Activated naive CD4-positive, alpha-beta T cell treated with Interleukin-2 at 50 U/mL for 16 hours (primary cell): ENCODE measurements around the gene DST.

Source experiments
- DNase-seq: peaks from one replicate; pipeline ENCODE4 v3.0.0-alpha.2; 2020

Gene DST

GRCh38 chr6:56642366-56643261 lies at the start of gene DST:
Gene DST, minus strand, starts transcription at chr6:56642889.
- no peak for DNase-seq

- no peak for DNase-seq
Observed at GRCh38 chr6:56691814-56692213, 49.1 kb upstream of the DST start.

GRCh38 chr6:56691286-56691595 lies 48.6 kb upstream of the DST start:
- DNase-seq, result no peak

- no peak for DNase-seq
Observed at GRCh38 chr6:56690519-56691285, 48.0 kb upstream of the DST start.

DNA sequence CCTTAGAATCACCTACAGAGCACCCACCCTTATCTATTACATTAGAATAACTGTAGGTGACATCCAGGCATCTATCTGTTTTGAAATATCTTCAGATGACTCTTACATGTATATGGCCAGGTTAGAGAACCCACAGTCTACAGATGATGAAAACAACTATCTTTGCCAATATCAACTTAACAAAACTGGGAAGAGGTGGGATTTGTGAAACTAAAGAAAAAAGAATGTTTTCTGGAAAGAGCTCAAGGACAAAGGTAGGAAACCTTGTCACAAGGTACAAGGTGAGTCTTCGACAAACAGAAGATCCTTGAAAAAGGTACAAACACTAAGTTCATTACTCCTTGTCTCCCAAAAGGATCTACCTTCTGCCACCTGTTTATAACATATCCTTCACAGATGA lies 47.0 kb upstream of the DST start:
- DNase-seq, result no peak

DNA sequence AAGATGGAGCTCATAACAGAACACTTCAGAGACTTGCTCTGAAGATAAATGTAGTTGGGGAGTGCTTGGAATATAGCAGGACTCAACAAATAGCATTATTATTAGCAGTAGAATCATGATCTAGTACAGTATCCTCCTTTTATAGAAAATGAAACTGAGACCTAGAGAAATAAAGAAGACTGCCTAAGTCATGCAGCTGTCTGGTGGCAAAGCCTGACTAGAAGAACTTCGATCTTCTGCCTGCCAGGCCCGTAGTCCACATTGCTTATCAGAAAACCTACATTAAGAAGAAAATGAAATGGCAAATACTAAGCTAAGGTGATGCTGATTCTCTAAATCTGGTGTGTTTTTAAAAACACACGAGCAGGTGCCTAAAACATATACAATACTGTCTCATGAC lies 46.4 kb upstream of the DST start:
- no peak for DNase-seq

DNA sequence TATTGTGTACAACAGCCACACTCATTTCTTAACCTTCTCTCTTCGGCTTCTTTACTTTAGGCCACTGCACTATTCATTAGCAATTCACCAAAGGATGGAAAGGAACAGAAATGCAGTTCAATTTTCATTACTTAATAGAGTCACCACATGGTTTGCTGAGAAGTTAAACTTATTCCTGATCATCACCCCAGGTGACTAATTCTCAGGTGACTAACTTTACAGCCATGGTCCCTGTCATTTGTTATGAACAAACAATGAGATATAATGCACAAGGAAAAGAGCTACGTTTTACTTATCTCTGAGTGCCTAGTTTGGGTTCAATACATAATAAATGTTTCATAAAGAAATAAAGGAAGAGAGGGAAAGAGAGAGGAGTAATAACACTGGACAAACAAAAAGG lies 45.8 kb upstream of the DST start:
- no peak for DNase-seq

- no peak for DNase-seq
Observed at GRCh38 chr6:56687551-56687950, 44.9 kb upstream of the DST start.

GRCh38 chr6:56686429-56686828 lies 43.7 kb upstream of the DST start:
- no peak for DNase-seq

GRCh38 chr6:56685994-56686393 lies 43.3 kb upstream of the DST start:
- DNase-seq, result no peak

DNA sequence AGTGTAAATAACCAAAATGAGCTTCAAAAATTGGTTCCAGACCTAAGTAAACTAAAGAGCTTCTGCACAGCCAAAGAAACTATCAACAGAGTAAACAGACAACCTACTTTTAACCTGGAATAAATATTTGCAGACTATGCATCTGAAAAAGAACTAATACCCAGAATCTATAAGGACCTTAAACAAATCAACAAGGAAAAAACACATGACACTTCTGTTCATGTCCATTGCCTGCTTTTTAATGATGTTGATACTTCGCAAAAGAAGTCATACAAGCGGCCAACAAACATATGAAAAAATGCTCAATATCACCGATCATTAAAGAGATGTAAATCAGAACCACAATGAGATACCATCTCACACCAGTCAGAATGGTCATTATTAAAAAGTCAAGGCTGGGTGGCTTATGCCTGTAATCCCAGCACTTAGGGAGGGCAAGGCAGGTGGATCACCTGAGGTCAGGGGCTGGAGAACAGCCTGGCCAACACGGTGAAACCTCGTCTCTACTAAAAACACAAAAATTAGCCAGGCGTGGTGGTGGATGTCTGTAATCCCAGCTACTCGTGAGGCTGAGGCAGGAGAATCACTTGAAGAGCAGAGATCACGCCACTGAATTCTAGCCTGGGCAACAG lies 42.5 kb upstream of the DST start:
- DNase-seq, result no peak

- DNase-seq, result no peak
Observed at GRCh38 chr6:56684342-56685101, 41.8 kb upstream of the DST start.

DNA sequence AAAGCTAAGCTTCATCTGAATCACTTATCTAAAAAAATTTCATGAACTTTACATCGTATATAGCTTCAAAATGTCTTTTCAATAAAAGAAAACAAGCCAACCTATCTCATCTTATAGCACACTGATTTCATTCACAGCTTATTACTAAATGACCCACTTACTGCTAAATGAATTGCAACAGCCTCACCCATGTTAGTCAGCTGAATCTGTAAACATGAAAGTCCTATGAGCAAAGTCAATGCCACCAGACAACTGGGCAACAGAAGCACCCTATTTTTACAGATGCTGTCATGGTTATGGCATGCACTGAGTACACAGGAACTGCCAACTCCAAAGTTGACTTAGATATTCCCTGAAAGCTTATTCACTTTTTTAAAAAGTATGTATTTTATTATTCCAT lies 41.2 kb upstream of the DST start:
- no peak for DNase-seq

- DNase-seq, result no peak
Observed at GRCh38 chr6:56682635-56683034, 39.9 kb upstream of the DST start.

DNA sequence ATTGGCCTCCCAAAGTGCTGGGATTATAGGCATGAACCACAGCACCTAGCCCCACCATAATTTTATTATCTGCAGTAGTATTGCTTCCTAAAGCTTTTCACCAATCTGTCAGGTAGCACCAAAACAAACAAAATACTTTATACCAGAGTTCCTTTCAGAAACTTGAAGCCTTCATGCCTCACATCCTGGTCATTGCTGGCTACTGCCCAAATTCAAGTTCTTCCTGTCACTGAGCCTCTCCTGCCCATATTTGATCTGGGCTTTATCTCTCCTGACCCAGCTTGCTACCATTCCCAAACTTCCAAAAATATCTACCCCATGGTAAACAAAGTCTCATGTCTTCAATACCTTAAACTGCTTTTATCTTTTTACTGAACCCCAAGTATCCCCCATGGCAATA lies 34.9 kb upstream of the DST start:
- no peak for DNase-seq

DNA sequence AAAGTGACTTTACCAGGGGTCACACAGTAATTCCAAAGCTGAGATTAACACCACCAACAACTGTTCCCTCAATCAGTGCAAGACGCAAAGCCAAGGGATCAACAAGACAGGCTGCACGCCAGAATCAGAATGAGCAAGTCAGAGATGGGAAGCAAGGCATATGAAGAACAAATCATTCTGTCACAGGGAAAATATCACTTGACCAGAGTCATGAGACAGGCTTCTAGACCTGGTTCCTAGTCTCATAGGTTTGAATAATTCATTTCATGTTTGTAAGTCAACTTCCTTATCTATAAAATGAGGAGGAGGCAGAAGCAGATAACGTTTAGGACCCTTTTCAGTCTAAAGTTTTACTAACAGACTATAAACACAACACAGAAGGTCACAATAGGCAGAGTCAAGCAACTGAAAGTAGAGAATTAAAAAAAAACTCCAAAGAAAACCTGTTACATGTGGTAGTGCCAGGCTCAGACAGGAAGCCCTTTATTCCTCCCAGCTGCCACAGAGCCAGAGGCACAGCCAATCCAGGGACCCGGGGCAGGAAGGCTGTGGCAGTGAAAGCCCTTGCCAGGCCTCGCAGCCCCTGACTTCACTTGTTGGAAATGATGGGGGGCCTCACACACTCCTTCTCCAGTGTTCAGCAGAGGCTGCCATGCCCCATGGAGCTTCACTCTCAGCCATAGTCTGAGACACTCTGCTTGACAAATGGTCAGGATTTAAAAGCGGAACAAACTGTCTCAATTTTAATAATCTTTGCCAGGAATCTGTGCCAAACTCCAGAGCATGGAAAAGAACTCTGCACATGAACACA lies 29.2 kb upstream of the DST start:
- DNase-seq, result no peak

- DNase-seq, result no peak
Observed at GRCh38 chr6:56671160-56671559, 28.5 kb upstream of the DST start.

GRCh38 chr6:56669041-56669440 lies 26.4 kb upstream of the DST start:
- DNase-seq, result no peak

DNA sequence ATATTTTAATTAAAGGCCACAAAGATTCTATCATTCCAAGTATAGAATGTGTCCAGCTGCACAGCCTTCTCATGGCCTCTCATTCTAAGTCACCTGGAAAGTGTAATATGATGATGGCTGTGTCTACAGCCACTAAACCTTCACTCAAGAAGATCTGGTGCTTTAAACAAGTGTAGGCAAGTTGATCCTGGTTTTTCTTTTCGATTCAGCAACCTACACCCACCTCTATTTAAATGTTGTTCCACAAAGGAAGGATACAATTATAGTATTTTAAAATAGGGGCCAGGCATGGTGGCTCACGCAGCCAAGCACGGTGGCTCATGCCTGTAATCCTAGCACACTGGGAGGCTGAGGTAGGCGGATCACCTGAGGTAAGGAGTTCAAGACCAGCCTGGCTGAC lies 25.5 kb upstream of the DST start:
- DNase-seq, result no peak

DNA sequence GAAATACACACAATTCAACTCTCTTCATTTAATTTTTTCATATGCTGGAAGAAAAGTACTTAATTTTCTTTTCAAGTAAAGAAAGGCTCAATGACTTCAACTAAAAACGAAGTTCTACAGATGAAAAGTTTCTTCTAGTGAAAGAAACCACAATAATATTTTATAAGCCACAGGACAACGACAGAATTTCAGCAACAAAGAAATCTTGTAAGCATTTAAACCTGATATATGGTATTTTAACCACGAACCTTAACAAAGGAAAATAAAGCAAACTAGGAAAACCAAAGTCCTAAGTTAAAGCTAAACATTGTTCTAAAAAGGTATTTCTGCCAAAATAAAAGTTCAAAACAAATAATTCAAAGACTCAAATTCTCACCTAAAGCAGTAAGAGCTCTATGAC lies 24.6 kb upstream of the DST start:
- DNase-seq, result no peak

GRCh38 chr6:56664029-56664428 lies 21.3 kb upstream of the DST start:
- DNase-seq, result no peak

DNA sequence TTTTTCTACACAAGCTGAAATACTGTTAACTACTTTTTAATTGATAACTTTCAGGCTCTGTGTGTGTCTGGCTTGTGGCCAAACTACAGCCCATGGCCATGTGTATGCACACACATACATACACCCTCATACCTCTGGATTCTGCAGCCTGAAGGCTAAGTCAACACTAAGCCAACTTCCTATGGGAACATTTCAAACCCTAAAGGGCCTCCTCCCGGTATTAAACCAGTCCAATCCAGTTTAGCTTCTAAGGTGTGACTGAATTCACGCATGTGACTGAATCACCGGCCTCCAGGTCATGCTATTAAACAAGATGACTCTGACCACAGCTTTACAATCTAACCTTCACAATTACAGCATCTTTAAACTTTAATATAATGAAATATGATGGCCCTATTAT lies 20.7 kb upstream of the DST start:
- no peak for DNase-seq
